ENCODE measurements around the gene SLC35B3.
"Not testable (repeated sequence)": the region's sequence is repeated elsewhere in the genome, so short reads cannot be mapped to it uniquely, and the experiment has no call there.

Gene SLC35B3

GRCh38 chr6:8435093-8435844 is at the start of gene SLC35B3:
Gene SLC35B3 (minus strand): TSS chr6:8435545.
- peak; percentile 68 for DNase-seq

GRCh38 chr6:8483650-8484049 is 48.3 kb upstream of the SLC35B3 start:
- DNase-seq, result no peak

DNA sequence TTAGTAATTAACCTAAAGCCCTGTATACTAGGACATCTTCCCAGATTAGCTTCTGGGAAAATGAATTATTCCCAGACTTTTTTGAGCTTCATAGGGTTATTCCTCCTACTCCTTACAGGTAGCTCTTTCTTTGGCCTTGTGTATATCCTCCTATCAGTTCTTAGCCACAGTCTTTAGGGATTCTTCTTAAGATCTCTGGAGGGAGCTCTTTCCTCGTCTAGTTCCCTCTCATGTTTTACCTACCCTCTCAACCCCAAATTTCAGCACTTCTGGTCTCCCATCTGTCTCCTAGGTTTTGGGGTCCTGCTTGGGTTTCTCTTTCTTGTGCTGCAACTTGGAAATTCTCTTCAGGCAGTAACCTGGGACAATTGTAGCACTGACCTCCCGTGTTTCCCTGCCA is 46.4 kb upstream of the SLC35B3 start:
- DNase-seq, result no peak

GRCh38 chr6:8478418-8478817 is 43.1 kb upstream of the SLC35B3 start:
- no peak for DNase-seq

DNA sequence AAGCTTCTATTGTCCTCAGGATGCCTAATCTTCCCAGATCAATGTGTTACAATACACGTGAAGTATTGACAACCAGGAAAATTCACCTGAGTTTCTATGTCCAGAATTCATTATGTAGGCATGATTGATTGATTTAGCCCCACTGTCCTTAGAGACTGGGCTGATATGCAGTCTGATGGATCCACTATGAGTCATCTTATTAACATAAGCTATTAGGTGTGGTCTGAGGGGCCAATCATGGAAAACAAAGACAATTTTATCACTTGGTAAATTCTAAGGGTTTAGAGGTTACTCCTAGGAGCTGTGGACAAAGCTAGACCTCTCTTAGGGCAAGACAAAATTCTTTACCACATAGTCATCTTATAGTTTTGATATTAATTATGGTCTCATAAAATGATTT is 41.3 kb upstream of the SLC35B3 start:
- DNase-seq, result no peak

- no peak for DNase-seq
Measured at GRCh38 chr6:8468552-8469356, 33.4 kb upstream of the SLC35B3 start.

DNA sequence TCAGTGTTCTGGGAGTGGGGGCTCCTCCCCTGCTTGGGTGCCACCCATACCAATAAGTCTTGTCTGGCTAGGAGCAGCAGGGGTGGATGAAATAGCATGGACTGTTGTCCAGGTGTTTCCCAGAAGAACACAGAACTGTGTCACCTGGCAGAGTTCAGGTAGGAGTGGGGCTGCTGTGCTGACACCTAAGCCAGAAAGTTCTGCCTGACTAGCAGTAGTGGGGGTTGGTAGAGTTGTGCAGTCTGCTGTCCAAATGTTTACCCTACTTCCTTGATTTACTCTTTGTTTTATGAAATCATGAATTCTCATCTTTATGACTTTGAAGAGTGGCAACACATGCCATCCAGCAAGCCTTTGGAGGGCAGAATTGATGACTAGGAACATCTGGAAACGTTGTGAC is 27.3 kb upstream of the SLC35B3 start:
- no peak for DNase-seq

GRCh38 chr6:8462169-8462568 is 26.8 kb upstream of the SLC35B3 start:
- no peak for DNase-seq

DNA sequence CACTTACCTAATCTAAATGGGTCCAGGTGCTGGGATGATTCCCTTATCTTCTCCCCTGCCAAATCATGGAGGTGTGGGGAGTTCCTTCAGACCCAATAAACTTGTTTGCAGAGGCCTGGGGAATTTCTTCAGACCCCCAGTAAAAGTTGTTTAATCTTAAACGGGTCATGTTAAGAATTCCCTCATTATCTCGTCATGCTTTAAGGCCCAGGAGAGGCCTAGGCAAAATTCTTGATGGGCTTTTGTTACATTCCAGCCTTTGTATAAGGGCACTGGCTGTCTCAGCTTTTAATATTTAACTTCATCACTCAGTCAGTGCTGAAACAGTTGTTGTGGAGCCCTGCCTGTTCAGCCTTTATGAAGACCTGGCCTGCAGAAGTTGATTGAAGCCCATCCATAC is 11.0 kb upstream of the SLC35B3 start:
- DNase-seq, result no peak

DNA sequence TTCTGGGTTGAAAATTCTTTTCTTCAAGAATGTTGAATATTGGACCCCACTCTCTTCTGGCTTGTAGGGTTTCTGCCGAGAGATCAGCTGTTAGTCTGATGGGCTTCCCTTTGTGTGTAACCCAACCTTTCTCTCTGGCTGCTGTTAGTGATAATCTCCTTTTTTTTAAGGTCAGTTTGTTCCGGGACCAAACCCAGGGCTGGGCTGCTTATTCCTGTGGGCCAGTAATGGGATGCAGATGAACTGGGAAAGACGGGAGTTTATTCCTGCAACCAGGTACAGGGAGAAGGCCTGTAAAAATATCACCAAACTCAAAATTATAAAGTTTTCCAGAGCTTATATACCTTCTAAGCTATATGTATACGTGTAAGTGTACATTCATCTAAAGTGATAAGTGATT is 10.6 kb upstream of the SLC35B3 start:
- DNase-seq, result not testable (repeated sequence)

DNA sequence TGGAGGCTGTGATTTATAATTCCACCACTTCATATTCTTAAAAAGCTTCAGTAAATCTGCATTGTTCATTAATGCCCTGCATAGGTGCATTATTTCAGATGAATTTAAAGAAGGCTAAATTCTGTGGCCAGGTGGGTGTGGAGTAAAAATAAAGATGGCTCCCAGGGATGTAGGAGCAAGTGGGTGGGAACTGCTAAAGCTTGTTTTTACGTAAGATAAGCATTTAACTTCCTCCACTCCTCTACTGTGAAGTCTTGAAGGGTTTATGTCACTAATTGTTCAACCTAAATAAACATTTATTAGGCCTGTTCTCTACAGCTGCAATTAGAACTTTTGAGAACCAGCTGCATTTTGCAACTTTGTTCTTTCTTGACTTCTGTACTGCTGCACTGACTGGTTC is 6.8 kb upstream of the SLC35B3 start:
- no peak for DNase-seq

GRCh38 chr6:8441452-8441851 is 6.1 kb upstream of the SLC35B3 start:
- DNase-seq, result no peak

GRCh38 chr6:8439601-8440268 is 4.4 kb upstream of the SLC35B3 start:
- DNase-seq, result no peak

DNA sequence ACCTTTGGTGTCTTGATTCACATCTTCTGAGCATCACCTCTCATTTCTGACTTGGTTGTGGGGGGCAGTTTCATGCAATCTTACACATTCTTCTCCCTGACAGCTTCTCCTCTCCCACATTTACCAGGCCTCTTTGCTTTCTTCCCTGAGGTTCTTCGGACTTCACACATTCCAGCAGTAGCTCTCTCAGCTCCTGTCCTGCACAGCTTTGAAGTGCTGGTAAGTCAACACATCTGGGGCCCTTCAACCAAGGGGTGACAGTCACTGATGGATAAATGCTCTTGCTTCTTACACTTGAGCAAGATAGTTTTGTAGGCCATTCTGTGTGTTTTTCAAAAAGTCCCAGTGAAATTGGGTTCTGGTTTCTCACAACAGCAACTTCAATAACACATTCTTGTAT is 2.5 kb upstream of the SLC35B3 start:
- no peak for DNase-seq

DNA sequence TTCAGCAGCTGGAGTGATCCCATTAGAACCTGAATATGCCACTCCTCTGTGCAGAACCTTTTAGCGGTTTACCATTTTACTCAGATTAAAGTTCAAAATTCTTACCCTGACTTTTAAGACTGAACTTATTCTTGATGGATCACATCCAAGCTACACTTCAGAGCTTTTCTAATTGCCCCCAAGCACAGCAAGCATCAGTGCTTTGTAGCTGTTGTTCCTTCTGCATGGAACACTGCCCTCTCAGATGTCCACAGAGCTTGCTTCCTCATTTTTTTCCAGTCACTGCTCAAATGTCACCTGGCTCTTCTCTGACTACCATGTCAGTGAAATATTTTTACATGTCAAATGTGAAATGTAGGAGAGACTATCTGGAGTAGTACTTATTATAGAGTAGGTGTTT is 1.6 kb upstream of the SLC35B3 start:
- DNase-seq, result no peak

GRCh38 chr6:8435845-8436168 is 462 bp upstream of the SLC35B3 start:
- no peak for DNase-seq

GRCh38 chr6:8434727-8435092 is 635 bp downstream of the SLC35B3 start:
- DNase-seq, result no peak

DNA sequence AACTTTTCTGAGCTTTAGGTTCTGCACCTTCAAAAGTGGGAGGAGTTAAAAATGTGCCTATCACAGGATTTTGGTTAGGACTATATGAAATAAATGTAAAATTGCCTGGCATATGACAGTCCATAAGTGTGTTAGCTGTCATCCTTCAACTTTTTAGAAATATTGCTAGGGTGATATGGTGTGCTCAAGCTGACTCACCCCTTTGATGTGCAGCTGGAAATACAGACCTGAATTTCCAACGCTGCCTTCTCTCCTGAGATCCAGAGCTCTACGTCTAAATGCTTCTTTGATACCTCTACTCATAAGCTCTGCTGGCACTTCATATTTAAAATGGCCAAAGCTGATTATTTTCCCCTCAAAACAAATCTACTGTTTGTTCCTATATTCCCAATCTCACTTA is 2.7 kb downstream of the SLC35B3 start:
- DNase-seq, result no peak

GRCh38 chr6:8429821-8430220 is 5.5 kb downstream of the SLC35B3 start:
- DNase-seq, result no peak

- DNase-seq, result not testable (repeated sequence)
Measured at GRCh38 chr6:8426544-8426943, 8.8 kb downstream of the SLC35B3 start.

DNA sequence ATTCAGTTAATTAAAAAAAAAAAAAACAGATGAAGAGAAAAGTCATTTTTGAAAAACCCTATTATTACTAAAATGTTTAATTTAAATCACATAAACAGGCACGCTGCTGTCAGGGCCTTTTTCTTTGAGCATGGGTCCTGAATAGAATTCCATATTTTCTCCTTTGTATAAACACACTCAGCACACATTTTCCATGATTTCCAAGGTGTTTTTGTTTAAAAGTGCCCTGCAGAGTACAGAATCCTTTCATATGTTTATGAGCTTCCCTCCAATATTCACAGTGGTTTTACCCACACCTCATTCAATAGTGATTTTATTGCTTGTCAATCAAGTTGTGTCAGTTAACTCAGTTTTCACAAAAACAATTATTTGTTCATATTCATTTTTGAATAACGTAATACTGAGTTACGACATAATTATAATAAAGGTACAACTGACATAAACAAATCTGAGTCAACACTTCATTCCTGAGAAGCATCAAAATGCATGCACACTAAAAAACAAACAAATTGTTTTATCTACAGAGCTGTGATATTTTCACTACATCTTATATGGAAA is 15.2 kb downstream of the SLC35B3 start:
- DNase-seq, result no peak

- no peak for DNase-seq
Measured at GRCh38 chr6:8415913-8416312, 19.4 kb downstream of the SLC35B3 start.

DNA sequence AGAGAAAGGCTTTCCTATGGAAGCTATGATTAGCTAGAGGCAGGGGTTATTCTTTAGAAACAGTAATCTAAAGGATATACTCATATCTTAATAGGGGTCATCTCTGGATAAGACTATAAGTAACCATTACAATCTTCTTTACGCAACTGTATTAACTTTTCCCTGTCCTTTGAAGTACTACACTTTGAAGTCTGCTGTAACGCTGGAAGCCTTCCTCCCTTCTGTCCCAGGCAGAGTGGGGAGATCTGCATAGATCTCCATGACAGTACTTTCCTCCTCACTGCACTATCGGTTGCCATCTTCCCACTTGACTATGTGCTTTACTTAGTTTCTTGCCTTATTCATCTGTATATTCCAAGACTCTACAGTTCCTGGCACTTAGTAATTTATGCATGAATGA is 20.1 kb downstream of the SLC35B3 start:
- no peak for DNase-seq

DNA sequence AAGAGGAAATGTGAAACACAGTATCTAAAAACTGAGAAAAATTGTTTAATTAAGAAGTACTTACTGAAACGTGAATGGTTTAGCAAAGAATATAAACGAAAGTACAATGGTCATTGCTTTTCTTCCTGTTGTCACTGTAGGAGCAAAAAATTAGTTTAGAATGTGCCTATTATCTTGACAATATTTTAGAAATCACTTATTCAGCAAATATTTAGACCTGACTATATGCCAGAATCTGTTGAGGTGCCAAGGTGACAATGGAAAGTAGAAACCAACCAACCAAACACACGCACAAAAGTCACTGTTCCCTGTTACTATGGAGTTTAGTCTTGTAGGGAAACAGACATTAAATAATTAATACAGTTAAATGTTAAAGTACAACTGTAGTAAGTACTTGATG is 20.5 kb downstream of the SLC35B3 start:
- DNase-seq, result no peak
